Loucy (cell line): Measurements from ENCODE around the gene CLINT1.
A peak's percentile ranks its signal among the peaks of the same experiment; 100 is the strongest.

Experiments used
- H2AFZ ChIP-seq: fragments of 200-600 bp; sonication (generic); 2 replicates; pipeline ENCODE4 v1.6.0; 2016; ENCODE audit warnings: antibody characterized with exemption, mild to moderate bottlenecking, low read length, moderate library complexity
- H3F3A ChIP-seq: fragments of 200-600 bp; 2 replicates; pipeline ENCODE4 v1.6.0; 2016; ENCODE audit warnings: antibody characterized with exemption, low read depth, mild to moderate bottlenecking
- H3K27me3 ChIP-seq: fragments of 200-600 bp; sonication (generic); 2 replicates; pipeline ENCODE4 v1.6.1; 2014; ENCODE audit warnings: low read length, mild to moderate bottlenecking; ENCODE audit not compliant: insufficient read depth, poor library complexity, severe bottlenecking
- H3K36me3 ChIP-seq: fragments of 200-600 bp; sonication (generic); 2 replicates; pipeline ENCODE4 v1.6.1; 2016; ENCODE audit warnings: low read length; ENCODE audit not compliant: insufficient read depth
- H3K4me1 ChIP-seq: fragments of 200-600 bp; sonication (generic); 2 replicates; pipeline ENCODE4 v1.5.1; 2014; ENCODE audit warnings: low read length, mild to moderate bottlenecking; ENCODE audit not compliant: insufficient read depth, poor library complexity, severe bottlenecking
- H3K4me2 ChIP-seq: fragments of 200-600 bp; sonication (generic); 2 replicates; pipeline ENCODE4 v1.6.0; 2014; ENCODE audit warnings: antibody characterized with exemption, low read length, low read depth, mild to moderate bottlenecking; ENCODE audit not compliant: poor library complexity, severe bottlenecking
- H3K4me3 ChIP-seq: fragments of 200-600 bp; sonication (generic); 2 replicates; pipeline ENCODE4 v1.5.1; 2014; ENCODE audit warnings: low read length, mild to moderate bottlenecking, mixed read lengths; ENCODE audit not compliant: poor library complexity, severe bottlenecking
- H3K79me2 ChIP-seq: fragments of 200-600 bp; sonication (generic); 2 replicates; pipeline ENCODE4 v1.6.1; 2014; ENCODE audit warnings: low read length; ENCODE audit not compliant: insufficient read depth
- H3K9ac ChIP-seq: fragments of 200-600 bp; sonication (generic); 2 replicates; pipeline ENCODE4 v1.6.0; 2014; ENCODE audit warnings: mild to moderate bottlenecking, low read depth, low read length, moderate library complexity; ENCODE audit not compliant: poor library complexity, severe bottlenecking
- H3K9me2 ChIP-seq: fragments of 200-600 bp; sonication (generic); replicated peaks from 2 replicates; pipeline ENCODE4 v1.6.1; 2016; ENCODE audit warnings: low read depth, low read length, mixed read lengths
- H3K9me3 ChIP-seq: fragments of 200-600 bp; sonication (generic); 2 replicates; pipeline ENCODE4 v1.6.1; 2014; ENCODE audit warnings: mild to moderate bottlenecking, antibody characterized with exemption, low read length, low read depth; ENCODE audit not compliant: insufficient read depth
- H4K20me1 ChIP-seq: fragments of 200-600 bp; sonication (generic); 2 replicates; pipeline ENCODE4 v1.6.0; 2014; ENCODE audit warnings: antibody characterized with exemption, low read length, mild to moderate bottlenecking; ENCODE audit not compliant: insufficient read depth, poor library complexity, severe bottlenecking
- EZH2phosphoT487 ChIP-seq: fragments of 200-600 bp; IDR thresholded peaks from 2 replicates; pipeline ENCODE4 v1.6.1; 2018; ENCODE audit warnings: antibody characterized with exemption, mild to moderate bottlenecking, moderate library complexity, borderline replicate concordance
- TF ChIP-seq, protein P1 (sequence below): fragments of 200-600 bp; sonication (generic); conservative IDR thresholded peaks from 2 replicates; pipeline ENCODE4 v1.5.1; 2014; ENCODE audit warnings: mild to moderate bottlenecking, antibody characterized with exemption, low read length

The CLINT1 gene

DNA sequence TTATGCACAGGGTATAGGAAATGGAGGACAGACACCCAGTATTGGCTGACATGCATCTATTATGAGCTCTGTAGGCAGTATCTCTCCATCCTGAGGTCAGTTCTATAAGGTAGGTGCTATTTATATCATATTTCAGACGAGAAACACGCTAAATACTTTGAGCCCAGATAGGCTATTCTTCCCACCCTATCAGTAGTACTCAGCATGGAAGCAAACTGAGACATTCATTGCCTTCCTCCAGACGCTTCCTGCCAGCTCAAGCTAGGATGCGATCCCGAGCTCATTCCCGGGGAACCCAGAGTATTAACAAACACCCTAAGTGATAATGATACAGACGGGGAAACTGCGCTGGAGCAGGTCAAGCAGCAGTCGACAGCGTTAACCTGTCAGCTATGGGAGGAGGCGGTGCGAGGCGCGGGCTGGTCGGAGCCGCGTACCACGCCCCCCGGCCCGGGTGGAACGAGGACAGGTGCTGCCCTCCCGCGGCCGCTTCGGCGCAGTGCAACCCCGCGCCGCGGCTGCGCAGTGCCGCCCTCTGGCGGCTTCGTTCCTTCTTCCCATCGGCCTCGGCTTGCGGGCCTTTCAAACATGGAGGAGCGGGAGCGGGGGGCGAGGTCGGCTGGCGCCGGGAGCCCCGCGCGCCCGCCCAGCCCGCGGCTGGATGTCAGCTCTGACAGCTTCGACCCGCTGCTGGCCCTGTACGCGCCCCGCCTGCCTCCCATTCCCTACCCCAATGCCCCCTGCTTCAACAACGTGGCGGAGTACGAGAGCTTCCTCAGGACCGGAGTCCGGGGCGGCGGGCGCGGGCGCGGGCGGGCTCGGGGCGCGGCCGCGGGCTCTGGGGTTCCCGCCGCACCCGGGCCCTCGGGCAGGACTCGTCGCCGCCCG, 115.5 kb downstream of the CLINT1 start, which contains the start of gene LSM11:
LSM11 (plus strand) TSS at position 550 of the 888 bp plus-strand sequence; CDS start at position 589, 39 bp downstream.
- no peak for TF ChIP-seq EZH2phosphoT487
- TF ChIP-seq, protein P1, sequence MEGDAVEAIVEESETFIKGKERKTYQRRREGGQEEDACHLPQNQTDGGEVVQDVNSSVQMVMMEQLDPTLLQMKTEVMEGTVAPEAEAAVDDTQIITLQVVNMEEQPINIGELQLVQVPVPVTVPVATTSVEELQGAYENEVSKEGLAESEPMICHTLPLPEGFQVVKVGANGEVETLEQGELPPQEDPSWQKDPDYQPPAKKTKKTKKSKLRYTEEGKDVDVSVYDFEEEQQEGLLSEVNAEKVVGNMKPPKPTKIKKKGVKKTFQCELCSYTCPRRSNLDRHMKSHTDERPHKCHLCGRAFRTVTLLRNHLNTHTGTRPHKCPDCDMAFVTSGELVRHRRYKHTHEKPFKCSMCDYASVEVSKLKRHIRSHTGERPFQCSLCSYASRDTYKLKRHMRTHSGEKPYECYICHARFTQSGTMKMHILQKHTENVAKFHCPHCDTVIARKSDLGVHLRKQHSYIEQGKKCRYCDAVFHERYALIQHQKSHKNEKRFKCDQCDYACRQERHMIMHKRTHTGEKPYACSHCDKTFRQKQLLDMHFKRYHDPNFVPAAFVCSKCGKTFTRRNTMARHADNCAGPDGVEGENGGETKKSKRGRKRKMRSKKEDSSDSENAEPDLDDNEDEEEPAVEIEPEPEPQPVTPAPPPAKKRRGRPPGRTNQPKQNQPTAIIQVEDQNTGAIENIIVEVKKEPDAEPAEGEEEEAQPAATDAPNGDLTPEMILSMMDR: peak; percentile 74
- peak within 1 kb of the TSS; percentile 99 for H2AFZ ChIP-seq
- no peaks in the 10 kb centered on the region for H3K9me2 ChIP-seq
- H3K4me3 ChIP-seq: peak within 1 kb of the TSS; percentile 78
- H4K20me1 ChIP-seq: no peaks in the 10 kb centered on the region
- no peaks in the 10 kb centered on the region for H3K36me3 ChIP-seq
- H3F3A ChIP-seq: no peaks in the 10 kb centered on the region
- peaks cover 20% of the 10 kb centered on the region for H3K4me1 ChIP-seq
- H3K27me3 ChIP-seq: no peaks in the 10 kb centered on the region
- H3K4me2 ChIP-seq: peak within 1 kb of the TSS; percentile 94
- H3K9ac ChIP-seq: peak within 1 kb of the TSS; percentile 75
- peaks cover 12% of the 10 kb centered on the region; the same call in 1 of the 2 replicates for H3K79me2 ChIP-seq
- no peaks in the 10 kb centered on the region for H3K9me3 ChIP-seq

DNA sequence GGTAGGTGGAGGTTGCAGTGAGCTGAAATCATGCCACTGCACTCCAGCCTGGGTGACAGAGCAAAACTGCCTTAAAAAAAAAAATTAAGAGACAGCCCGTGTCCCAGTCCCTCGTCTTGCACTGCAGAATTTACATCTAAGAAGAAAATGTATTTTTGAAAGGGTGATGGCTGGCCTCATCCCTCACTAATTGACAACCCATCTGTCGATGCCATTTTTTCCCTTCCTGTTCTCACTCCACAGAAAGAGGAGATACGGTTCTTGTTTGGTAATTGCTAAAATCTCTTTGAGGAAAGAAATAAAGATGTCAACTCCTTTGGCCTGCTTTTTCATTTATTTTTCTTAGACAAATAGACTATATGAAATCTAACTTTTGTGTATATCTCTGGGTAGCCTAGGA, 117.8 kb downstream of the CLINT1 start:
- Histone ChIP-seq H3K4me3 (no peak overlapping the region), H3K9ac (no peak overlapping the region), H3K4me1 (peaks cover 14% of the 10 kb centered on the region), H4K20me1 (no peaks in the 10 kb centered on the region), H3K27me3 (no peaks in the 10 kb centered on the region), H3K36me3 (no peaks in the 10 kb centered on the region), H3F3A (no peaks in the 10 kb centered on the region), H3K79me2 (peaks cover 12% of the 10 kb centered on the region; the same call in 1 of the 2 replicates), H3K4me2 (no peak overlapping the region), H3K9me2 (no peaks in the 10 kb centered on the region), H3K9me3 (no peaks in the 10 kb centered on the region), H2AFZ (no peak overlapping the region)
- TF ChIP-seq EZH2phosphoT487: no peak
- TF ChIP-seq, protein P1: no peak

DNA sequence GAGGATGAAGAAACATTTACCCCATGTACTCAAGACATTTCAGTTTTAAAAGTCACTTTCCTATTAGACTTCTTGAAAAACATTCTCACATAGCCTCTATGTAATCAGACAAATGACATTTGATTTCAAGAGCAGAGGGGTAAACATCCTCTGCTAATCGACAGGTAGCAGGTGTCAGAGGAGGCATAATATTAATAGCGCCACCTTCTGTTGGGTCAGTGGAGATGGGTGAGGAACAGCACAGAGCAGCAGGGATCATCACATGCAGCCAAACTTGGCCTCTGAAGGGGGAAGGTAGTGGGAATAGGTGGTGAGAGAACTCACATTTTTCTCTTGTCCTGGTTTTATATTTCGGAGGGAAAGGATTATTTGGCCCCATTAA, 118.7 kb downstream of the CLINT1 start:
- Histone ChIP-seq H3F3A (no peaks in the 10 kb centered on the region), H3K36me3 (no peaks in the 10 kb centered on the region), H3K9me3 (no peaks in the 10 kb centered on the region), H3K27me3 (no peaks in the 10 kb centered on the region), H3K79me2 (peaks cover 7% of the 10 kb centered on the region; the same call in 1 of the 2 replicates), H2AFZ (no peak overlapping the region), H3K4me2 (no peak overlapping the region), H3K4me3 (no peak overlapping the region), H3K4me1 (peaks cover 11% of the 10 kb centered on the region), H3K9ac (no peak overlapping the region), H4K20me1 (no peaks in the 10 kb centered on the region), H3K9me2 (no peaks in the 10 kb centered on the region)
- TF ChIP-seq, protein P1: peak; percentile 61
- TF ChIP-seq EZH2phosphoT487: no peak
